PC-3 (cell line): ENCODE measurements around the gene HIC1. TPM values are rescaled to one million over a fixed set of nuclear protein-coding genes. Genes with fewer than 3 reads are reported as not detected.
A peak's percentile ranks its signal among the peaks of the same experiment; 100 is the strongest.
"Not testable (repeated sequence)": the region's sequence is repeated elsewhere in the genome, so short reads cannot be mapped to it uniquely, and the experiment has no call there.

Experiments
- ATAC-seq: fragments of 200-7000 bp; cut with Tn5 transposase; 2 replicates; pipeline ENCODE4 v1.9.1; 2020; ENCODE audit warnings: mild to moderate bottlenecking, moderate library complexity
- BruUV-seq: library from RNA; stranded (reverse); fragments of 400-500 nt; replicated peaks from 2 replicates; lab custom pipeline; 2021; lab: Mats Ljungman, UMichigan
- CTCF ChIA-PET: fragments of 300-600 bp; sonication (Branson Sonifier 250); formaldehyde crosslinking; loops from one replicate; lab custom pipeline; 2022; ENCODE audit warnings: antibody characterized with exemption; lab: Charles Lee
- POLR2A ChIA-PET: fragments of 300-600 bp; sonication (Branson Sonifier 250); formaldehyde crosslinking; loops from one replicate; lab custom pipeline; 2022; ENCODE audit warnings: antibody characterized with exemption; ENCODE audit not compliant: unreplicated experiment; lab: Charles Lee
- DNase-seq: peaks from one replicate; pipeline ENCODE4 v3.0.0-alpha.2; 2015
- H2AFZ ChIP-seq: fragments of 300-600 bp; sonication (generic); 2 replicates; pipeline ENCODE4 v1.6.0; 2016; ENCODE audit warnings: antibody characterized with exemption, low read length
- H3F3A ChIP-seq: fragments of 300-600 bp; sonication (generic); one replicate; pipeline ENCODE4 v1.6.0; 2017; ENCODE audit warnings: antibody characterized with exemption, low read length, control low read depth, mild to moderate bottlenecking; ENCODE audit not compliant: unreplicated experiment
- H3K27ac ChIP-seq: fragments of 300-600 bp; sonication (generic); 2 replicates; pipeline ENCODE4 v1.5.1; 2016; ENCODE audit warnings: mild to moderate bottlenecking, low read length
- H3K27me3 ChIP-seq: fragments of 300-600 bp; sonication (generic); 2 replicates; pipeline ENCODE4 v1.6.1; 2016; ENCODE audit warnings: low read length, mixed read lengths
- H3K36me3 ChIP-seq: fragments of 300-600 bp; sonication (generic); 2 replicates; pipeline ENCODE4 v1.6.1; 2016; ENCODE audit warnings: low read depth, mixed run types, low read length, mixed read lengths
- H3K4me1 ChIP-seq: fragments of 300-600 bp; sonication (generic); 2 replicates; pipeline ENCODE4 v1.5.1; 2016; ENCODE audit warnings: low read length; ENCODE audit not compliant: insufficient read depth
- H3K4me2 ChIP-seq: fragments of 300-600 bp; sonication (generic); 2 replicates; pipeline ENCODE4 v1.6.0; 2016; ENCODE audit warnings: low read length
- H3K4me3 ChIP-seq: fragments of 300-600 bp; sonication (generic); 2 replicates; pipeline ENCODE4 v1.5.1; 2016; ENCODE audit warnings: mild to moderate bottlenecking, low read length, mixed read lengths
- H3K79me2 ChIP-seq: fragments of 300-600 bp; sonication (generic); 2 replicates; pipeline ENCODE4 v1.6.1; 2017; ENCODE audit warnings: low read length, mixed read lengths
- H3K9ac ChIP-seq: fragments of 300-600 bp; sonication (generic); 2 replicates; pipeline ENCODE4 v1.6.0; 2016; ENCODE audit warnings: mild to moderate bottlenecking, low read length
- H3K9me2 ChIP-seq: fragments of 300-600 bp; sonication (generic); replicated peaks from 2 replicates; pipeline ENCODE4 v1.6.1; 2016; ENCODE audit warnings: mixed run types, low read length, mixed read lengths
- H3K9me3 ChIP-seq: fragments of 300-600 bp; sonication (generic); 2 replicates; pipeline ENCODE4 v1.6.1; 2016; ENCODE audit warnings: low read length, mixed read lengths
- H4K20me1 ChIP-seq: fragments of 300-600 bp; sonication (generic); 2 replicates; pipeline ENCODE4 v1.6.1; 2016; ENCODE audit warnings: low read length, mixed read lengths
- CTCF ChIP-seq: fragments of 300-600 bp; sonication (generic); conservative IDR thresholded peaks from 2 replicates; pipeline ENCODE4 v1.5.1; 2017; ENCODE audit warnings: antibody characterized with exemption, low read depth, mild to moderate bottlenecking, low read length
- EZH2 ChIP-seq: fragments of 300-600 bp; sonication (generic); IDR thresholded peaks from one replicate; pipeline ENCODE4 v1.6.1; 2017; ENCODE audit warnings: antibody characterized with exemption, mild to moderate bottlenecking, low read length; ENCODE audit not compliant: unreplicated experiment
- EZH2phosphoT487 ChIP-seq: fragments of 300-600 bp; sonication (generic); IDR thresholded peaks from 2 replicates; pipeline ENCODE4 v1.6.1; 2018; ENCODE audit warnings: mild to moderate bottlenecking, antibody characterized with exemption, low read length, borderline replicate concordance
- intact Hi-C: fragments of 100-400 bp; cut with micrococcal nuclease; formaldehyde crosslinking; loops from 2 replicates; pipeline ENCODE4 v1.9.0; 2023
- total RNA-seq: library from RNA; depleted of rRNA; stranded (reverse); fragments of >200 nt; gene quantifications from 2 replicates; pipeline ENCODE4 v1.2.3, GENCODE V29; 2014

Gene HIC1
- total RNA-seq, 1 experiment from 2014 or later, result 4.4 TPM

- DNase-seq (no peak), ATAC-seq (no peak)
- Histone ChIP-seq H3K9me3 (no peaks in the 10 kb centered on the region), H3F3A (no peaks in the 10 kb centered on the region), H3K27me3 (no peaks in the 10 kb centered on the region), H3K4me2 (peak overlapping the region; percentile 80), H3K36me3 (no peaks in the 10 kb centered on the region), H3K9ac (peak overlapping the region; percentile 50; the same call in 1 of the 2 replicates), H3K4me3 (peak overlapping the region; percentile 50; the same call in 1 of the 2 replicates), H3K27ac (peak overlapping the region; percentile 89), H3K9me2 (no peaks in the 10 kb centered on the region), H3K79me2 (peaks cover 17% of the 10 kb centered on the region; the same call in 1 of the 2 replicates), H2AFZ (no peak overlapping the region; the same call in 1 of the 2 replicates), H4K20me1 (no peaks in the 10 kb centered on the region), H3K4me1 (peaks cover 26% of the 10 kb centered on the region)
- TF ChIP-seq EZH2 (no peak), EZH2phosphoT487 (no peak), CTCF (no peak)
- CTCF ChIA-PET, result no interaction called here
- intact Hi-C loops, result no loop called here
- no TSS peak for BruUV-seq
- POLR2A ChIA-PET, result no interaction called here
Observed at GRCh38 chr17:2012499-2012898, 42.4 kb upstream of the HIC1 start.

GRCh38 chr17:2013220-2013993, 41.5 kb upstream of the HIC1 start:
- H2AFZ ChIP-seq, H3F3A ChIP-seq, H3K9ac ChIP-seq, H3K9me3 ChIP-seq, ATAC-seq, H4K20me1 ChIP-seq, intact Hi-C loops, CTCF ChIA-PET, DNase-seq, H3K27me3 ChIP-seq, H3K27ac ChIP-seq, H3K36me3 ChIP-seq, BruUV-seq, H3K9me2 ChIP-seq, H3K4me3 ChIP-seq, POLR2A ChIA-PET, H3K4me2 ChIP-seq: not testable (repeated sequence)
- H3K4me1 ChIP-seq, result peaks cover 26% of the 10 kb centered on the region
- peaks cover 23% of the 10 kb centered on the region for H3K79me2 ChIP-seq

- H3K79me2 ChIP-seq, result peaks cover 26% of the 10 kb centered on the region
- no peak overlapping the region for H2AFZ ChIP-seq
- intact Hi-C loops, result no loop called here
- H3K9me2 ChIP-seq, result no peaks in the 10 kb centered on the region
- DNase-seq (no peak), ATAC-seq (no peak)
- H3F3A ChIP-seq, result no peaks in the 10 kb centered on the region
- ChIA-PET CTCF (no interaction called here), POLR2A (no interaction called here)
- no peak overlapping the region for H3K27ac ChIP-seq
- no peak overlapping the region for H3K4me2 ChIP-seq
- BruUV-seq, result no TSS peak
- TF ChIP-seq EZH2, result no peak
- no peak for TF ChIP-seq EZH2phosphoT487
- TF ChIP-seq CTCF, result no peak
- no peaks in the 10 kb centered on the region for H3K27me3 ChIP-seq
- no peak overlapping the region for H3K4me3 ChIP-seq
- H3K9me3 ChIP-seq, result no peaks in the 10 kb centered on the region
- no peak overlapping the region for H3K9ac ChIP-seq
- no peaks in the 10 kb centered on the region for H3K36me3 ChIP-seq
- H4K20me1 ChIP-seq, result no peaks in the 10 kb centered on the region
- H3K4me1 ChIP-seq, result peaks cover 21% of the 10 kb centered on the region
Observed at GRCh38 chr17:2013994-2014317, 40.9 kb upstream of the HIC1 start.
